Measurements from ENCODE around the gene MXD1. TPM values are rescaled to one million over a fixed set of nuclear protein-coding genes. Genes with fewer than 3 reads are reported as not detected.

Gene MXD1
- total and polyA plus RNA-seq, 4 donors = 1.4 to 8.5 (median 5.8) TPM

DNA sequence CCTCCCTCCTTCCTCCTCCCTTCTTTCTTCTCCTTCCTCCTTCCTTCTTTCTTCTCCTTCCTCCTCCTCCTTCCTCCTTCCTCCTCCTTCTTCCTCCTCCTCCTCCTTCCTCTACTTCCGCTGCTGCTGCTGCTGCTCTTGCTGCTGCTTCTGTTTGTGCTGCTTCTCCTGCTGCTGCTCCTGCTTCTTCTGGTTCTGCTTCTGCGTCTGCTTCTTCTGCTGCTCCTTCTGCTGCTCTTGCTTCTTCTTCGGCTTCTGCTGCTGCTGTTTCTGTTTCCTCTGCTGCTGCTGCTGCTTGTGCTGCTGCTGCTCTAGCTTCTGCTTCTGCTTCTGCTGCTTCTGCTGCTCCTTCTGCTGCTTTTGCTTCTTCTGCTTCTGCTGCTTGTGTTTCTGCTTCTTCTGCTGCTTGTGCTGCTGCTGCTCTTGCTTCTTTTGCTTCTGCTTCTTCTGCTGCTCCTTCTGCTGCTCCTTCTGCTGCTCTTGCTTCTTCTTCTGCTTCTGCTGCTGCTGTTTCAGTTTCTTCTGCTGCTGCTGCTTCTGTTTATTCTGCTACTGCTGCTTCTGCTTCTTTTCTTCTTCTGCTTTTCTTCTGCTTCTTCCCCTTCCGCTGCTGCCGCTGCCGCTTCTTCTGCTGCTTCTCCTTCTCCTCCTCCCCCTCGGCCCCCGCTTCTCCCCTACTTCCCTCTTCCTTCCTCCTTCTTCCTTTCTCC is 12.5 kb upstream of the MXD1 start:
- peaks cover 0 to 7% (median 1%) of the 10 kb centered on the region in 4 donors for H3K4me1 ChIP-seq (ENCODE audit: control insufficient read depth in 4 of 4, insufficient read depth in 4 of 4, low read length in 3 of 4)
- WGBS = 71% methylated on average over 8 of the region's 8 CpGs
- H3K36me3 ChIP-seq (ENCODE audit: control insufficient read depth in 4 of 4, insufficient read depth in 3 of 4, low read depth in 1 of 4, low read length in 3 of 4) = peaks cover 3 to 49% (median 31%) of the 10 kb centered on the region in 4 donors
- no peak overlapping the region for H3K27ac ChIP-seq (ENCODE audit: low read depth in 1 of 2, low read length in 2 of 2)
- TF ChIP-seq, protein P1, sequence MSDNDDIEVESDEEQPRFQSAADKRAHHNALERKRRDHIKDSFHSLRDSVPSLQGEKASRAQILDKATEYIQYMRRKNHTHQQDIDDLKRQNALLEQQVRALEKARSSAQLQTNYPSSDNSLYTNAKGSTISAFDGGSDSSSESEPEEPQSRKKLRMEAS (IDR thresholded peaks at IDR 0.05) = peak; percentile 10
- TF ChIP-seq, protein P2, sequence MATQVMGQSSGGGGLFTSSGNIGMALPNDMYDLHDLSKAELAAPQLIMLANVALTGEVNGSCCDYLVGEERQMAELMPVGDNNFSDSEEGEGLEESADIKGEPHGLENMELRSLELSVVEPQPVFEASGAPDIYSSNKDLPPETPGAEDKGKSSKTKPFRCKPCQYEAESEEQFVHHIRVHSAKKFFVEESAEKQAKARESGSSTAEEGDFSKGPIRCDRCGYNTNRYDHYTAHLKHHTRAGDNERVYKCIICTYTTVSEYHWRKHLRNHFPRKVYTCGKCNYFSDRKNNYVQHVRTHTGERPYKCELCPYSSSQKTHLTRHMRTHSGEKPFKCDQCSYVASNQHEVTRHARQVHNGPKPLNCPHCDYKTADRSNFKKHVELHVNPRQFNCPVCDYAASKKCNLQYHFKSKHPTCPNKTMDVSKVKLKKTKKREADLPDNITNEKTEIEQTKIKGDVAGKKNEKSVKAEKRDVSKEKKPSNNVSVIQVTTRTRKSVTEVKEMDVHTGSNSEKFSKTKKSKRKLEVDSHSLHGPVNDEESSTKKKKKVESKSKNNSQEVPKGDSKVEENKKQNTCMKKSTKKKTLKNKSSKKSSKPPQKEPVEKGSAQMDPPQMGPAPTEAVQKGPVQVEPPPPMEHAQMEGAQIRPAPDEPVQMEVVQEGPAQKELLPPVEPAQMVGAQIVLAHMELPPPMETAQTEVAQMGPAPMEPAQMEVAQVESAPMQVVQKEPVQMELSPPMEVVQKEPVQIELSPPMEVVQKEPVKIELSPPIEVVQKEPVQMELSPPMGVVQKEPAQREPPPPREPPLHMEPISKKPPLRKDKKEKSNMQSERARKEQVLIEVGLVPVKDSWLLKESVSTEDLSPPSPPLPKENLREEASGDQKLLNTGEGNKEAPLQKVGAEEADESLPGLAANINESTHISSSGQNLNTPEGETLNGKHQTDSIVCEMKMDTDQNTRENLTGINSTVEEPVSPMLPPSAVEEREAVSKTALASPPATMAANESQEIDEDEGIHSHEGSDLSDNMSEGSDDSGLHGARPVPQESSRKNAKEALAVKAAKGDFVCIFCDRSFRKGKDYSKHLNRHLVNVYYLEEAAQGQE (IDR thresholded peaks at IDR 0.05) = no peak
- no peak overlapping the region for H3K4me3 ChIP-seq (ENCODE audit: low read depth in 1 of 3, low read length in 3 of 3)
- H3K9ac ChIP-seq (ENCODE audit: low read depth in 1 of 2, low read length in 2 of 2) = no peak overlapping the region
- no peak for DNase-seq (ENCODE audit: low spot score)
- no peaks in the 10 kb centered on the region for H3K9me3 ChIP-seq (ENCODE audit: control insufficient read depth in 4 of 4, low read length in 3 of 4)
- no peaks in the 10 kb centered on the region for H3K27me3 ChIP-seq (ENCODE audit: control insufficient read depth in 4 of 4, insufficient read depth in 4 of 4, low read length in 3 of 4)

DNA sequence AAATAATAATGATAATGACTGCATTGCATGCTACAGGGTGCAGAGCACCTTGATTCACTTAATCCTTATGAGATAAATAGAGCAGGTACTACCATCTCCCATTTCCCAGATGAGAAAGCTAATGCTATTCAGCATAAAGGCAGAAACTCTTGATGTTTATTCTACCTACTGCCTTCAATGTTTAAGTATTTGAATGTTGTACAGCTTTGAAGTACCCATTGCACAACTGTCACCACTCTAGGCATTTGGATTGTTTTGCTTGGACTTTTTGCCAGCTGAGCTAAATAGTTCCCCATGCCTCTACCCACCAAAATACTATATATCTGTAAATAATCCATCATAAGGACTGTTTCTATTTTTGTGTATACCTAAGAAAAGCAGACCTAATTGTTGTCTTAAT is 7.7 kb upstream of the MXD1 start:
- Histone ChIP-seq H3K4me3 (ENCODE audit: low read depth in 1 of 3, low read length in 3 of 3) (no peak overlapping the region), H3K27me3 (ENCODE audit: control insufficient read depth in 4 of 4, insufficient read depth in 4 of 4, low read length in 3 of 4) (no peaks in the 10 kb centered on the region), H3K27ac (ENCODE audit: low read depth in 1 of 2, low read length in 2 of 2) (no peak overlapping the region), H3K9ac (ENCODE audit: low read depth in 1 of 2, low read length in 2 of 2) (no peak overlapping the region), H3K9me3 (ENCODE audit: control insufficient read depth in 4 of 4, low read length in 3 of 4) (no peaks in the 10 kb centered on the region), H3K4me1 (ENCODE audit: control insufficient read depth in 4 of 4, insufficient read depth in 4 of 4, low read length in 3 of 4) (peaks cover 0 to 4% (median 1%) of the 10 kb centered on the region in 4 donors), H3K36me3 (ENCODE audit: control insufficient read depth in 4 of 4, insufficient read depth in 3 of 4, low read depth in 1 of 4, low read length in 3 of 4) (peaks cover 0 to 33% (median 22%) of the 10 kb centered on the region in 4 donors)
- TF ChIP-seq SP1 (IDR thresholded peaks at IDR 0.05) (no peak), TAF1 (conservative IDR thresholded peaks at IDR 0.05) (no peak), GABPA (IDR thresholded peaks at IDR 0.05 in 1 of 2, conservative IDR thresholded peaks at IDR 0.05 in 1 of 2) (no peak), EGR1 (IDR thresholded peaks at IDR 0.05; ENCODE audit: low read depth in 2 of 2) (no peak), HNF4A (conservative IDR thresholded peaks at IDR 0.05) (no peak), NR2F2 (IDR thresholded peaks at IDR 0.05) (no peak), YY1 (IDR thresholded peaks at IDR 0.05) (no peak), RXRA (IDR thresholded peaks at IDR 0.05) (no peak), FOXA1 (IDR thresholded peaks at IDR 0.05) (no peak), HNF4G (IDR thresholded peaks at IDR 0.05) (no peak), FOXA2 (IDR thresholded peaks at IDR 0.05) (no peak)
- TF ChIP-seq, protein P3, sequence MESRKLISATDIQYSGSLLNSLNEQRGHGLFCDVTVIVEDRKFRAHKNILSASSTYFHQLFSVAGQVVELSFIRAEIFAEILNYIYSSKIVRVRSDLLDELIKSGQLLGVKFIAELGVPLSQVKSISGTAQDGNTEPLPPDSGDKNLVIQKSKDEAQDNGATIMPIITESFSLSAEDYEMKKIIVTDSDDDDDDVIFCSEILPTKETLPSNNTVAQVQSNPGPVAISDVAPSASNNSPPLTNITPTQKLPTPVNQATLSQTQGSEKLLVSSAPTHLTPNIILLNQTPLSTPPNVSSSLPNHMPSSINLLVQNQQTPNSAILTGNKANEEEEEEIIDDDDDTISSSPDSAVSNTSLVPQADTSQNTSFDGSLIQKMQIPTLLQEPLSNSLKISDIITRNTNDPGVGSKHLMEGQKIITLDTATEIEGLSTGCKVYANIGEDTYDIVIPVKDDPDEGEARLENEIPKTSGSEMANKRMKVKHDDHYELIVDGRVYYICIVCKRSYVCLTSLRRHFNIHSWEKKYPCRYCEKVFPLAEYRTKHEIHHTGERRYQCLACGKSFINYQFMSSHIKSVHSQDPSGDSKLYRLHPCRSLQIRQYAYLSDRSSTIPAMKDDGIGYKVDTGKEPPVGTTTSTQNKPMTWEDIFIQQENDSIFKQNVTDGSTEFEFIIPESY (IDR thresholded peaks at IDR 0.05) = no peak
- TF ChIP-seq, protein P1 (IDR thresholded peaks at IDR 0.05) = no peak
- TF ChIP-seq, protein P4, sequence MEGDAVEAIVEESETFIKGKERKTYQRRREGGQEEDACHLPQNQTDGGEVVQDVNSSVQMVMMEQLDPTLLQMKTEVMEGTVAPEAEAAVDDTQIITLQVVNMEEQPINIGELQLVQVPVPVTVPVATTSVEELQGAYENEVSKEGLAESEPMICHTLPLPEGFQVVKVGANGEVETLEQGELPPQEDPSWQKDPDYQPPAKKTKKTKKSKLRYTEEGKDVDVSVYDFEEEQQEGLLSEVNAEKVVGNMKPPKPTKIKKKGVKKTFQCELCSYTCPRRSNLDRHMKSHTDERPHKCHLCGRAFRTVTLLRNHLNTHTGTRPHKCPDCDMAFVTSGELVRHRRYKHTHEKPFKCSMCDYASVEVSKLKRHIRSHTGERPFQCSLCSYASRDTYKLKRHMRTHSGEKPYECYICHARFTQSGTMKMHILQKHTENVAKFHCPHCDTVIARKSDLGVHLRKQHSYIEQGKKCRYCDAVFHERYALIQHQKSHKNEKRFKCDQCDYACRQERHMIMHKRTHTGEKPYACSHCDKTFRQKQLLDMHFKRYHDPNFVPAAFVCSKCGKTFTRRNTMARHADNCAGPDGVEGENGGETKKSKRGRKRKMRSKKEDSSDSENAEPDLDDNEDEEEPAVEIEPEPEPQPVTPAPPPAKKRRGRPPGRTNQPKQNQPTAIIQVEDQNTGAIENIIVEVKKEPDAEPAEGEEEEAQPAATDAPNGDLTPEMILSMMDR (IDR thresholded peaks at IDR 0.05; ENCODE audit: low read depth, low read length, missing input control) = no peak
- TF ChIP-seq, protein P5, sequence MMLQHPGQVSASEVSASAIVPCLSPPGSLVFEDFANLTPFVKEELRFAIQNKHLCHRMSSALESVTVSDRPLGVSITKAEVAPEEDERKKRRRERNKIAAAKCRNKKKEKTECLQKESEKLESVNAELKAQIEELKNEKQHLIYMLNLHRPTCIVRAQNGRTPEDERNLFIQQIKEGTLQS (IDR thresholded peaks at IDR 0.05) = no peak
- TF ChIP-seq, protein P2 (IDR thresholded peaks at IDR 0.05) = no peak
- no peak for DNase-seq (ENCODE audit: low spot score)

Measured in liver (tissue), 9 donors.